ENCODE measurements around the gene CLPTM1. TPM values are rescaled to one million over a fixed set of nuclear protein-coding genes. Genes with fewer than 3 reads are reported as not detected.

The CLPTM1 gene
- total and polyA plus RNA-seq, 9 donors = 36.4 to 103 (median 81.6) TPM

GRCh38 chr19:44930088-44930487 lies 25.1 kb upstream of the CLPTM1 start:
- Histone ChIP-seq H3K36me3 (no peaks in the 10 kb centered on the region), H3K4me1 (ENCODE audit: insufficient read depth) (peaks cover 9% of the 10 kb centered on the region), H3K27me3 (no peaks in the 10 kb centered on the region), H3K27ac (no peak overlapping the region), H3K4me3 (no peak overlapping the region), H3K9me3 (no peaks in the 10 kb centered on the region)
- no peak for DNase-seq
- 90 to 91% (median 90%) methylated on average over 7 of the region's 7 CpGs for WGBS, 3 donors
- intact Hi-C loops (cut with DNase I) = no loop called here
- TF ChIP-seq EP300 (IDR thresholded peaks at IDR 0.05) (no peak), POLR2A (IDR thresholded peaks at IDR 0.05) (no peak)
- TF ChIP-seq, protein P1, sequence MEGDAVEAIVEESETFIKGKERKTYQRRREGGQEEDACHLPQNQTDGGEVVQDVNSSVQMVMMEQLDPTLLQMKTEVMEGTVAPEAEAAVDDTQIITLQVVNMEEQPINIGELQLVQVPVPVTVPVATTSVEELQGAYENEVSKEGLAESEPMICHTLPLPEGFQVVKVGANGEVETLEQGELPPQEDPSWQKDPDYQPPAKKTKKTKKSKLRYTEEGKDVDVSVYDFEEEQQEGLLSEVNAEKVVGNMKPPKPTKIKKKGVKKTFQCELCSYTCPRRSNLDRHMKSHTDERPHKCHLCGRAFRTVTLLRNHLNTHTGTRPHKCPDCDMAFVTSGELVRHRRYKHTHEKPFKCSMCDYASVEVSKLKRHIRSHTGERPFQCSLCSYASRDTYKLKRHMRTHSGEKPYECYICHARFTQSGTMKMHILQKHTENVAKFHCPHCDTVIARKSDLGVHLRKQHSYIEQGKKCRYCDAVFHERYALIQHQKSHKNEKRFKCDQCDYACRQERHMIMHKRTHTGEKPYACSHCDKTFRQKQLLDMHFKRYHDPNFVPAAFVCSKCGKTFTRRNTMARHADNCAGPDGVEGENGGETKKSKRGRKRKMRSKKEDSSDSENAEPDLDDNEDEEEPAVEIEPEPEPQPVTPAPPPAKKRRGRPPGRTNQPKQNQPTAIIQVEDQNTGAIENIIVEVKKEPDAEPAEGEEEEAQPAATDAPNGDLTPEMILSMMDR (IDR thresholded peaks at IDR 0.05) = no peak

- TF ChIP-seq POLR2A (IDR thresholded peaks at IDR 0.05) (no peak), EP300 (IDR thresholded peaks at IDR 0.05) (no peak)
- TF ChIP-seq, protein P1 (IDR thresholded peaks at IDR 0.05) = no peak
- Histone ChIP-seq H3K4me3 (no peak overlapping the region), H3K4me1 (ENCODE audit: insufficient read depth) (peaks cover 7% of the 10 kb centered on the region), H3K36me3 (no peaks in the 10 kb centered on the region), H3K9me3 (no peaks in the 10 kb centered on the region), H3K27ac (no peak overlapping the region), H3K27me3 (no peaks in the 10 kb centered on the region)
- DNase-seq = no peak
- 88 to 92% (median 90%) methylated on average over 4 of the region's 4 CpGs for WGBS, 3 donors
- intact Hi-C loops (cut with DNase I) = no loop called here
Measured at GRCh38 chr19:44931541-44931940, 23.6 kb upstream of the CLPTM1 start.

DNA sequence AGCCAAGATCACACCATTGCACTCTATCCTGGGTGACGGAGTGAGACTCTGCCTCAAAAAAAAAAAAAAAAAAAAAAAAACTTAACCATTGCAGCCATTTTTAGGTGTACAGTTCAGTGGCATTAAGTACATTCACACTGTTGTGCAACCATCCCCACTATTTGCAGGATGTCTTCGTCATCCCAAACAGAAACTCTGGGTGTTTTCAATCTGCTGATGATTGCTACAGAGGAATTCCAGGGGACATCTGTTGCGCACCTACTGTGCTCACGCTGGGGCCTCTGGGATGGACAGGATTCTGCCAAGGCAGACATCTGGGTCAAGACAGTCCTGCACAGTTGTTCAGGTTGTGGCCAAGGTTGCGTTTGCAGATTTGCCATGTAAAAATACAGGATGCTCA lies 15.5 kb upstream of the CLPTM1 start:
- no peak overlapping the region for H3K27ac ChIP-seq
- WGBS, 3 donors = 71 to 86% (median 76%) methylated on average over 5 of the region's 5 CpGs

DNA sequence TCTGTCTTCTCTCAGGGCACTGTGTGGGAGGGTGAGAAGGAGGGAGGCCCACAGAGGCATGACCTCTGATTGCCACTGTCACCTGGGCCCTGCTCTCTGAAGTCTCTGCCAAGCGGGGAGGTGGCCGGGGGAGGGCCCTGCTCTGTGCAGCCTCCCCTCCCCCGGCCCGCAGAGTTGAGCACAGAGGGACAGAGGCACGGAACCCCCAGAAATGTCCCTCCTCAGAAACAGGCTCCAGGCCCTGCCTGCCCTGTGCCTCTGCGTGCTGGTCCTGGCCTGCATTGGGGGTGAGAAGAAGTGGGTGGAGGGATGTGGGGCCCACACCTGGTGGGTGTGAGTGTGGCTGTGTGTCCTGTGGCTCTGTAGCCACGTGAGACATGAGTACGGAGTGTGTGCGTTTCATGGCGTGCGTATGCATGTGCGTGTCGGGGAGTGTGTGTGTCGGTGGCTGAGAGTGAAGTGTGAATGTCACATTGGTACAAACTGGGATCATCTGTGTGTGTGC lies 13.1 kb upstream of the CLPTM1 start, which contains the start of gene APOC4:
Gene APOC4, plus strand, starts transcription at position 171 of the 505 bp plus-strand sequence. Its CDS starts 41 bp downstream, at position 212.
- Histone ChIP-seq H3K36me3 (no peaks in the 10 kb centered on the region), H3K9me3 (no peaks in the 10 kb centered on the region), H3K4me3 (no peak within 1 kb of the TSS), H3K4me1 (ENCODE audit: insufficient read depth) (no peaks in the 10 kb centered on the region), H3K27me3 (no peaks in the 10 kb centered on the region), H3K27ac (no peak within 1 kb of the TSS)
- DNase-seq = no peak
- TF ChIP-seq EP300 (IDR thresholded peaks at IDR 0.05) (no peak), POLR2A (IDR thresholded peaks at IDR 0.05) (no peak)
- TF ChIP-seq, protein P1 (IDR thresholded peaks at IDR 0.05) = no peak
- intact Hi-C loops (cut with DNase I) = no loop called here
- WGBS, 3 donors = 78 to 86% (median 81%) methylated on average over 14 of the region's 14 CpGs

More for the DNA sequence above, 15.5 kb upstream of the CLPTM1 start:
- Histone ChIP-seq H3K4me3 (no peak overlapping the region), H3K9me3 (no peaks in the 10 kb centered on the region), H3K27me3 (no peaks in the 10 kb centered on the region), H3K36me3 (no peaks in the 10 kb centered on the region), H3K4me1 (ENCODE audit: insufficient read depth) (peaks cover 4% of the 10 kb centered on the region)
- DNase-seq = no peak
- TF ChIP-seq, protein P1 (IDR thresholded peaks at IDR 0.05) = no peak
- no peak for TF ChIP-seq EP300 (IDR thresholded peaks at IDR 0.05)
- no peak for TF ChIP-seq POLR2A (IDR thresholded peaks at IDR 0.05)
- intact Hi-C loops (cut with DNase I) = no loop called here

All from ovary (tissue), 9 donors.